A549 (cell line): Measurements from ENCODE around the gene LHCGR. TPM values are rescaled to one million over a fixed set of nuclear protein-coding genes. Genes with fewer than 3 reads are reported as not detected.

Experiments used
- ATAC-seq, 2 experiments: fragments of 200-7000 bp in 1 of 2; fragments of >200 bp in 1 of 2; cut with Nextera tagmentation in 1 of 2; cut with Tn5 transposase in 1 of 2; 3 replicates each; pipeline versions ENCODE4 v1.8.0 to v1.9.1; 2018 to 2020; ENCODE audit warnings: mild to moderate bottlenecking in 1 of 2, moderate library complexity in 1 of 2
- CTCF ChIA-PET: fragments of 300-600 bp; sonication (Branson Sonifier 250); formaldehyde crosslinking; extraction: SDS; loops from one replicate; lab custom pipeline; 2021; ENCODE audit warnings: antibody characterized with exemption, inconsistent platforms; lab: Yijun Ruan, JAX
- POLR2A ChIA-PET: fragments of 350-600 bp; formaldehyde crosslinking; extraction: SDS; loops from one replicate; lab custom pipeline; 2021; ENCODE audit warnings: antibody characterized with exemption, inconsistent platforms; lab: Yijun Ruan, JAX
- DNase-seq, 2 experiments: peaks; one replicate each; pipeline versions ENCODE4 v3.0.0 to v3.0.0-alpha.2; 2011 to 2016; ENCODE audit warnings: low read depth in 1 of 2, low spot score in 1 of 2
- FAIRE-seq: peaks from 2 replicates; lab custom pipeline; 2011; peaks lifted over from hg19 to GRCh38; lab: Jason Lieb, UNC
- H3K27ac ChIP-seq, 2 experiments: fragments of >200 bp; sonication (Bioruptor Twin); formaldehyde crosslinking; 3 replicates each; pipeline ENCODE4 v1.5.1; 2016 to 2017
- H3K4me1 ChIP-seq: fragments of >200 bp; sonication (Bioruptor Twin); formaldehyde crosslinking; 3 replicates; pipeline ENCODE4 v1.6.1; 2016
- H3K4me2 ChIP-seq: fragments of >200 bp; sonication (Bioruptor Twin); formaldehyde crosslinking; 3 replicates; pipeline ENCODE4 v1.6.1; 2016
- H3K4me3 ChIP-seq: fragments of >200 bp; sonication (Bioruptor Twin); formaldehyde crosslinking; 3 replicates; pipeline ENCODE4 v1.5.1; 2016
- H3K9me3 ChIP-seq: fragments of >200 bp; sonication (Bioruptor Twin); formaldehyde crosslinking; 3 replicates; pipeline ENCODE4 v1.6.1; 2016
- CBX8 ChIP-seq: fragments of 200-600 bp; sonication (generic); IDR thresholded peaks from 2 replicates; pipeline ENCODE4 v1.6.1; 2016
- CEBPB ChIP-seq, 2 experiments: fragments of >200 bp in 1 of 2; sonication (Bioruptor Twin) in 1 of 2; formaldehyde crosslinking in 1 of 2; IDR thresholded peaks; 2 replicates each; pipeline ENCODE4 v1.6.1; 2012 to 2016
- CHD2 ChIP-seq: fragments of 150-350 bp; IDR thresholded peaks from 2 replicates; pipeline ENCODE4 v1.6.1; 2014; ENCODE audit warnings: low read length; ENCODE audit not compliant: partially characterized antibody
- E2F6 ChIP-seq: IDR thresholded peaks from 2 replicates; pipeline ENCODE4 v1.6.1; 2012; ENCODE audit warnings: low read depth, borderline replicate concordance
- ELK1 ChIP-seq: fragments of 150-350 bp; IDR thresholded peaks from 2 replicates; pipeline ENCODE4 v1.6.1; 2014; ENCODE audit warnings: low read depth, mild to moderate bottlenecking, low read length
- FOSB ChIP-seq: fragments of 250-450 bp; sonication (Bioruptor Pico); IDR thresholded peaks from 2 replicates; pipeline ENCODE4 v1.5.0; 2020; ENCODE audit warnings: mild to moderate bottlenecking, moderate library complexity
- HDAC2 ChIP-seq: fragments of 200-600 bp; sonication (generic); IDR thresholded peaks from 2 replicates; pipeline ENCODE4 v1.6.1; 2016
- HES2 ChIP-seq: fragments of >200 bp; sonication (Bioruptor Twin); formaldehyde crosslinking; IDR thresholded peaks from 2 replicates; pipeline ENCODE4 v1.6.1; 2016
- HEYL ChIP-seq: fragments of 250-450 bp; sonication (Bioruptor Pico); IDR thresholded peaks from 2 replicates; pipeline ENCODE4 v1.8.0; 2021; ENCODE audit warnings: mild to moderate bottlenecking, moderate library complexity
- HOXA7 ChIP-seq: fragments of 250-450 bp; sonication (Bioruptor Pico); IDR thresholded peaks from 2 replicates; pipeline ENCODE4 v1.5.0; 2020; ENCODE audit warnings: mild to moderate bottlenecking, moderate library complexity
- JUNB ChIP-seq: fragments of >200 bp; sonication (Bioruptor Twin); formaldehyde crosslinking; IDR thresholded peaks from 2 replicates; pipeline ENCODE4 v1.6.1; 2016
- KDM1A ChIP-seq: fragments of 200-600 bp; sonication (generic); IDR thresholded peaks from 2 replicates; pipeline ENCODE4 v1.6.1; 2016; ENCODE audit warnings: low read depth, mild to moderate bottlenecking
- MAFK ChIP-seq: fragments of 450-650 bp; IDR thresholded peaks from 2 replicates; pipeline ENCODE4 v1.6.1; 2014; ENCODE audit not compliant: partially characterized antibody
- NR3C1 ChIP-seq: fragments of >200 bp; sonication (Bioruptor Twin); formaldehyde crosslinking; IDR thresholded peaks from 3 replicates; pipeline ENCODE4 v1.6.1; 2017
- RAD21 ChIP-seq, 2 experiments: fragments of >200 bp in 1 of 2; sonication (Bioruptor Twin) in 1 of 2; formaldehyde crosslinking in 1 of 2; IDR thresholded peaks in 1 of 2; conservative IDR thresholded peaks in 1 of 2; 2 replicates in 1 of 2; 3 replicates in 1 of 2; pipeline ENCODE4 v1.6.1; 2012 to 2018; ENCODE audit warnings: inconsistent platforms in 1 of 2
- REST ChIP-seq: fragments of 200-600 bp; sonication (generic); IDR thresholded peaks from 2 replicates; pipeline ENCODE4 v1.6.1; 2016; ENCODE audit warnings: antibody characterized with exemption, mild to moderate bottlenecking, moderate library complexity
- RFX5 ChIP-seq: fragments of 450-650 bp; IDR thresholded peaks from 2 replicates; pipeline ENCODE4 v1.7.1; 2014; ENCODE audit warnings: antibody characterized with exemption, mild to moderate bottlenecking, moderate library complexity
- ZC3H11A ChIP-seq: fragments of 450-650 bp; IDR thresholded peaks from 2 replicates; pipeline ENCODE4 v1.6.1; 2014; ENCODE audit warnings: antibody characterized with exemption, mild to moderate bottlenecking
- ZNF302 ChIP-seq: fragments of 250-450 bp; sonication (Bioruptor Pico); IDR thresholded peaks from 2 replicates; pipeline ENCODE4 v1.9.0; 2021; ENCODE audit warnings: inconsistent platforms, mild to moderate bottlenecking, moderate library complexity
- WGBS: methylation state at CpG from one replicate; pipeline ENCODE4 v1.1.6; 2017; ENCODE audit errors: missing lambda C conversion rate; 5-methylcytosine and 5-hydroxymethylcytosine counted together
- polyA plus RNA-seq, 4 experiments: library from polyadenylated mRNA; depleted of rRNA in 3 of 4; stranded (reverse); fragments of >200 nt; fragmentation: RNase III in 1 of 4; extraction: RNeasy Plus Mini Kit Qiagen cat#74134 plus additional on column Dnase treatment in 1 of 4; gene quantifications; 2 replicates in 3 of 4; 3 replicates in 1 of 4; pipeline ENCODE4 v1.2.3, GENCODE V29; 2011 to 2017

The LHCGR gene
- polyA plus RNA-seq, 2 of the 4 experiments (the other 2 are of a cell fraction) = not detected

- FAIRE-seq = peak; percentile 61
- WGBS = 2% methylated on average over 2 of the region's 2 CpGs
Measured at GRCh38 chr2:48795065-48795464, 39.5 kb upstream of the LHCGR start.

GRCh38 chr2:48793671-48794070 lies 38.1 kb upstream of the LHCGR start:
- Histone ChIP-seq H3K27ac (no peak overlapping the region), H3K4me2 (no peak overlapping the region), H3K9me3 (no peaks in the 10 kb centered on the region), H3K4me3 (no peak overlapping the region), H3K4me1 (no peaks in the 10 kb centered on the region)
- CTCF ChIA-PET = no interaction called here
- POLR2A ChIA-PET = no interaction called here
- DNase-seq = no peak
- 10% methylated on average over 4 of the region's 5 CpGs for WGBS
- no peak for FAIRE-seq
- ATAC-seq = no peak
- TF ChIP-seq ZC3H11A = no peak
- no peak for TF ChIP-seq REST
- no peak for TF ChIP-seq KDM1A
- TF ChIP-seq HDAC2 = no peak
- TF ChIP-seq HOXA7 (CRISPR knock-in tag) = no peak
- TF ChIP-seq ZNF302 (CRISPR knock-in tag) = no peak

More at GRCh38 chr2:48795065-48795464, 39.5 kb upstream of the LHCGR start:
- CTCF ChIA-PET = interaction anchor here (1.1 kb wide), 1 partner anchor 8 kb away, joined by 4 read pairs; no protein-coding TSS in a partner anchor
- H3K27ac ChIP-seq = no peak overlapping the region
- POLR2A ChIA-PET = no interaction called here
- no peaks in the 10 kb centered on the region for H3K4me1 ChIP-seq
- no peak for DNase-seq
- H3K9me3 ChIP-seq = no peaks in the 10 kb centered on the region
- TF ChIP-seq HEYL (CRISPR knock-in tag) (no peak), ZC3H11A (no peak), E2F6 (no peak)
- TF ChIP-seq, all 56 proteins: peak for 0
- H3K4me3 ChIP-seq = no peak overlapping the region
- no peak overlapping the region for H3K4me2 ChIP-seq
- no peak for ATAC-seq

- WGBS = 20% methylated on average over 3 of the region's 3 CpGs
Measured at GRCh38 chr2:48792030-48792429, 36.5 kb upstream of the LHCGR start.

More at GRCh38 chr2:48792030-48792429, 36.5 kb upstream of the LHCGR start:
- Histone ChIP-seq H3K9me3 (no peaks in the 10 kb centered on the region), H3K4me3 (no peak overlapping the region), H3K4me1 (no peaks in the 10 kb centered on the region), H3K27ac (no peak overlapping the region), H3K4me2 (no peak overlapping the region)
- POLR2A ChIA-PET = no interaction called here
- TF ChIP-seq MAFK (no peak), REST (no peak), RAD21 (conservative IDR thresholded peaks at IDR 0.05 in 1 of 2, IDR thresholded peaks at IDR 0.05 in 1 of 2) (no peak), CBX8 (no peak), ZNF302 (CRISPR knock-in tag) (no peak), NR3C1 (no peak), HES2 (no peak), JUNB (no peak), CHD2 (no peak), HEYL (CRISPR knock-in tag) (no peak), RFX5 (no peak), FOSB (CRISPR knock-in tag) (no peak), ELK1 (no peak), CEBPB (IDR thresholded peaks at IDR 0.05) (no peak)
- FAIRE-seq (no peak), ATAC-seq (no peak), DNase-seq (no peak)
- CTCF ChIA-PET = no interaction called here
